SKM-1 treated with dmso at 0.1 percent for 144 hours (cell line): ENCODE measurements around the gene CTCFL.

Experiments used
- DNase-seq: peaks from one replicate; lab custom pipeline; 2025; ENCODE audit not compliant: unreplicated experiment; lab: John Stamatoyannopoulos, UW

Gene CTCFL, protein sequence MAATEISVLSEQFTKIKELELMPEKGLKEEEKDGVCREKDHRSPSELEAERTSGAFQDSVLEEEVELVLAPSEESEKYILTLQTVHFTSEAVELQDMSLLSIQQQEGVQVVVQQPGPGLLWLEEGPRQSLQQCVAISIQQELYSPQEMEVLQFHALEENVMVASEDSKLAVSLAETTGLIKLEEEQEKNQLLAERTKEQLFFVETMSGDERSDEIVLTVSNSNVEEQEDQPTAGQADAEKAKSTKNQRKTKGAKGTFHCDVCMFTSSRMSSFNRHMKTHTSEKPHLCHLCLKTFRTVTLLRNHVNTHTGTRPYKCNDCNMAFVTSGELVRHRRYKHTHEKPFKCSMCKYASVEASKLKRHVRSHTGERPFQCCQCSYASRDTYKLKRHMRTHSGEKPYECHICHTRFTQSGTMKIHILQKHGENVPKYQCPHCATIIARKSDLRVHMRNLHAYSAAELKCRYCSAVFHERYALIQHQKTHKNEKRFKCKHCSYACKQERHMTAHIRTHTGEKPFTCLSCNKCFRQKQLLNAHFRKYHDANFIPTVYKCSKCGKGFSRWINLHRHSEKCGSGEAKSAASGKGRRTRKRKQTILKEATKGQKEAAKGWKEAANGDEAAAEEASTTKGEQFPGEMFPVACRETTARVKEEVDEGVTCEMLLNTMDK

DNA sequence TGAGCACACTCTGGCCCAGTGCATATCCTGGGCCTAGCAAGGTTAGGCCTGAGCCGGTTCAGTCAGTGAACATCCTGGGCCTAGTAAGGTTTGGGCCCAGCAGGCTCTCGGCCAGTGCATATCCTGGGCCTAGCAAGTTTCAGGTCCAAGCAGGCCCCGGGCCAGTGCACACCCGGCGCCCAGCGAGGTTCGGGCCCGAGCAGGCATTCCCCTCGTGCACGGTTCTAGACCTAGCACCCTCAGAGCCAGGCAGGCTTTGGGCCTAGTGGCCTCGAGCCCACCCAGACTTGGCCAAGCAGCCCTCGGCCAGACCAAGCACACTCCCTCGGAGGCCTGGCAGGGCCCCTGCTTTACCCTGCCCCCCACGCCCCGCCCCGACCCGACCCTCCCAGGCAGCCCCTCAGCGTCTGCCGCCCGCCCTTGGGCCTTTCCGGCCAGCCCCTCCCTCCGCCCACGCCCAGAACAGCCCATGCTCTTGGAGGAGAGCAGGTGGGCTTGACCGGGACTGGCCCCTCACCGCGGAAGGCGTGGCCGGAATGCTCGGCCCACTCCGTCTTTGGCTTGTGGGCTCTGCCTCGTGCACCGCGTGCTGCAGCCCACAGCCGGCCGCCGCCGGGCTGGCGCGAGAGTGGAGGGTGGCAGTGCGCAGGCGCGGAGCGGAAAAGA lies at the start of gene CTCFL:
CTCFL (minus strand) TSS at position 630 of the 666 bp plus-strand sequence. CDS start 935 bp downstream, outside the sequence.
- no peak for DNase-seq

GRCh38 chr20:57573894-57574293 lies 49.0 kb upstream of the CTCFL start:
- no peak for DNase-seq

DNA sequence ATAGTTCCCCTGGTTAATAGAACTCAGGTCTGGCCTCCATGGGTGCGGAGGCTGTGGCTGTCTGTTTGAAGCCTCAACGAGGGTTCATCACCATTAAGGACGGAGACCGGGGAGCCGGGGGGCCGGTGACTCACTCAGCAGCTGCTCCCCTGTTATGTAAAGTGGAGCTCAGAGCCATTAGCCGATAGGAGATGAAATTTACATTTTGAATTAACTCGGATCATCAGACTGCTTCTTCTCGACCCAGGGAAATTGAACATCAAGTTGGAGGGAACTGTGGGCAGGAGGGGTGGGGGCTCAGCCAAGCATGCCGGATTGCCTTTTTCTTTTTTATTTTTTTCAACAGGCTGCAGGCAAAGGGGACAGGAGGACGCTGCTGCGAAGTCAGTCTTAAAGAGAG lies 48.3 kb upstream of the CTCFL start:
- DNase-seq, result no peak

DNA sequence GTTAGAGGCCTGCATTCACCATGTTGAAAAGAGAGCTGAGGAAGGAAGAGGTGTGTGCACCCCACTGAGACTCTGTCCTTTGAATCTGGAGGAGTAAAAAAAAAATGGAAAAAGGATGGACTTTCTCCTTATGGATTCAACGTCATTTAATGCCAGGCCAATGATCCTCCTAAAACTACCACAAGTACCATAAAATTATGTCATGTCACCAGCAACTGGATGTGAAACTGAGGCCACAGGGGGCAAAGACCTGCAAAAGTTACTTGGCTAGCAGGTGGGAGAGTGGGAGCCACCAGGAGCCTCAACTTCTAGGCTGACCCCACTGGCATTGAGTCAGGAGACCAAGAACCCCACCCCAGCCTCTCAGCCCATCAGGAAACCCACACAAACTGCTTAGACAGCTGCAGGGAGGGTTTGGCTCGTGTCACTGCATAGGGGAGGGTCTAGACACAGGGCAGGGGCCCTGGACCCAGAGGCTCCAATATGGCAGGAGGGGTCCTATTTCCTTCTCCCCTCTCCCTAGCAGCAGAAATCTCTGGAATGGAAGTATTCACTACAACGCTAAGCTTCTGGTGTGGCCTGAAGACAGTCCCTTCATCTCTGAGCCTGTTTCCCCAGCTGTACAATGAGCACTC lies 47.0 kb upstream of the CTCFL start:
- DNase-seq, result no peak

DNA sequence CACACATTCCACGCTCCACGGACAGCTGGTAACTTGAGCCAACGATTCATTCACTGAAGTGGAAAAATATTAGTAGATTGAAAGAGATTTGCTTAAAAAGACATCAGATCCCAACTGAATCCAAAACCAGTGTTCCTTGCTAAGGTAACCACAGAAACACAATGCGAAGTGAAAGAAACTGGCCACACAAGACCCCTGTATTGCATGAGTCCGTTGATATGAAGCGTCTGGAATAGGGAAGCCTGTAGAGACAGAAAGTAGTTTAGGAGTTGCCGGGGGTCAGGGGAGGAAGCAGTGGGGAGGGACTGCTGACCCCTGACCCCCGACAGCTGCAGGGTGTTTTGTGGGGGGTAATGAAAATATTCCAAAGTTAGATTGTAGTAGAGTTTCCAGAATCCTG lies 46.0 kb upstream of the CTCFL start:
- DNase-seq, result no peak

DNA sequence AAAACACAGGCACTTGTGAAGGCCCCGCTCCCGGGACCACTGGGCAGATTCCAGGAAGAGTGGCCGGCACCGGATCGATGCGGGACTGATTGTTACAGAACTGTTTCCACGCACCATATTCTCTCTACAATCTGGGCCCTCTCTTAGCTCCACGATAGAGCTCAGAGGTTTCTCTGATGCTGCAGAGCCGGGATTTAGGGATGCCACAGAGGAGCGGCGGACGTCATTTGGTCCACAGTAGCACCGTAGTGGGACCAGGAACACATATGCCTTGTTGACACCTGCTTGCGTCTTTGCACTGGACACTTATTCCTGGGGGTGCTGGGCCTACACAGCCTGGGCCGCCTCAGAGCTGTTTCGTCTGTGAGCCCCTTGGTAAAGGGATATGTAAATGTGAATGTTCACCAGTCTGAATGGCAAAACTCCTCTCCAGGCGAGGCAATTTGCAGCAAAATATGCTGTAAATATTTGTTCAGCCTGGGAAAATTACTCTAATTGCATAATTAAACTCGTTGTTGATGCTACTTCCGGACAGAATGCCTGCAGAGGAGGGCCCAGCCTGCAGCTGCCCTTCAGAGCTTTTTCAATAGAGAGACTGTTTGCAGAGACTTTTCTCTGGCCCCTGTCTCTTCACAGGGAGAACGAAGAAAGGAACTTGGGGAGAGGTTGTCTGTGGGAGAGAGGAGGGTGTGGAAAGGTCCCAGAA lies 45.4 kb upstream of the CTCFL start:
- no peak for DNase-seq

DNA sequence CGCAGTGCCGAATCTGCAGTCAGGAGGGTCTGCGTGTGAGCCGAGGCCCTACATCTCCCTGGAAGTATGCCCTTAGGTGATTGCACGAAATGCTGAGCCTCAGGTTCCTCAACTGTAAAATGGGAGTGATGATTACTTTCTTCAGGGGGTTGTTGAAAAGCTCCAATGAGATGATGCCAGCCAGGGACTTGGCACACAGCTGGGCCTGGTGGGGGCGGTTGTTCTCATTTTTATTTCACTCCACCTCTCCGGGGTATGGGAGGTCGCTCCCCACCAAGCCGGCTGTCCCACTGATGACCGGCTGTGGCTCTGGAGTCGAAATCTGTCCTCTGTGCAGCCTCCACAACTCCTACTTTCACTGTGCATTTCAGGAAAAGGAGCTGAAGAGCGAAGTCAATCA lies 44.0 kb upstream of the CTCFL start:
- DNase-seq, result no peak

- no peak for DNase-seq
These were observed 43.4 kb upstream of the CTCFL start for GRCh38 chr20:57568088-57568896.

- no peak for DNase-seq
These were observed 42.6 kb upstream of the CTCFL start for GRCh38 chr20:57567471-57568079.

DNA sequence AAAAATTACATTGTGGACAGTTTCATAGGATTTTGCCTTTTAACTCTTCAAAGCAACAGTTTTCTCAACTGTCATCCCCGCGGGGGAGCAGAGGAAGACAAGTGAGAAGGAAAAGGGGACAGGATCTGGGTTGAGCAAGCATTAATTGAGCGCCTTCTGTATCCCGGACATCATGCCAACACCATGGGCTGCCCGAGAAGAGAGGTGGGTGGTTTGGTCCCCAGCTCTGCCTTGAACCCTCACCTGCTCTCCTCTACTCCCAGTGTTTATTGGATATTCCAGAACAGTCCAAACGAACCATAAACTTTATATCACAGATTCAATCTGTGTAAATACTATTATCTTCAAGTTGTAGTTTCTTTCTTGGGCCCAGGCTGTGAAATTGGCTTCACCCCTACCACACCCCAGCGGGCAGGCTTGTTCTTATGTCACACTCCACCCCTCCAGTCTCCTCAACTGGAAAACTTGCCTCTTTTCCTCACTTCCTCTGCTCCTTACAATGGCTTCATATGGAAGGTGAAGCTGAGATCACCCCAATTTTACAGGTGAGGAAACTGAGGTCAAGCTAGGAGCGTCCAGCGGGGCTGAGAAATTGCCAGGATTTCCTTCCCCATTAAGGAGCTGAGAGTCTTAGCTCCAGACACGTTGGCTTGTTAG lies 42.0 kb upstream of the CTCFL start:
- no peak for DNase-seq

DNA sequence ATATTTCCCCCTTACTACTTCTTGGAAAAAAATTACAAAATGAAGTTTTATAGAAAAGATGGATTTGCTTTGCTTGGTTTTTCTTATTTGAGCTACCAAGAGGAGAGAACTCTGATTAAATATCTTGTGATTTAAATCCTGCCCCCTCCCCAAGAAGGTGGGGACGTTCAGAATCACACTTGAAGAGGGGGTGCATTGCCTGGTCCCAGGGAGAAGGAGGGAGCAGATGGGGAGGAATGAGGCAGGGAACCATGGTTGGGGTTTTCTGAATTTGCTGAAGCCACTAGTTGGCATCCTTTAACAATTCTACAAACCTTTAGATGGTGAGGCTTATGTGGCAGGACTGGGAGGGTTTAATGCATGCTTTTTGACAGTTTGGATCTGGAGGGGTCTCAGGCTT lies 41.5 kb upstream of the CTCFL start:
- DNase-seq, result no peak

GRCh38 chr20:57564951-57565642 lies 40.2 kb upstream of the CTCFL start:
- no peak for DNase-seq

GRCh38 chr20:57564180-57564802 lies 39.4 kb upstream of the CTCFL start:
- DNase-seq, result no peak

DNA sequence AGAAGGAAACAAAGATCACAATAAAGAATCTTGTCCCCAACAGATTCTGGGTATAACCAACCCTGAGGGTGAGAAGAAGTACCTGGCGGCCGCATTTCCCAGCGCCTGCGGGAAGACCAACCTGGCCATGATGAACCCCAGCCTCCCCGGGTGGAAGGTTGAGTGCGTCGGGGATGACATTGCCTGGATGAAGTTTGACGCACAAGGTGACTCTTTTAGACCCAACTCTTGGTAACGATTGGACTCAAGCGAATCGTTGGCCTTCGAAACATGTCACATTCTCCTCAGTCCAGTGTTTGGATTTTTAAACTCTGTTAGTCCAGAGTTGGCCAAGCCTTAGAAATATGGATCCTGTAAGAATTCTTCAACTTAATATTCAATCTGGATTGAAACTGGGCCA lies 38.6 kb upstream of the CTCFL start:
- no peak for DNase-seq

DNA sequence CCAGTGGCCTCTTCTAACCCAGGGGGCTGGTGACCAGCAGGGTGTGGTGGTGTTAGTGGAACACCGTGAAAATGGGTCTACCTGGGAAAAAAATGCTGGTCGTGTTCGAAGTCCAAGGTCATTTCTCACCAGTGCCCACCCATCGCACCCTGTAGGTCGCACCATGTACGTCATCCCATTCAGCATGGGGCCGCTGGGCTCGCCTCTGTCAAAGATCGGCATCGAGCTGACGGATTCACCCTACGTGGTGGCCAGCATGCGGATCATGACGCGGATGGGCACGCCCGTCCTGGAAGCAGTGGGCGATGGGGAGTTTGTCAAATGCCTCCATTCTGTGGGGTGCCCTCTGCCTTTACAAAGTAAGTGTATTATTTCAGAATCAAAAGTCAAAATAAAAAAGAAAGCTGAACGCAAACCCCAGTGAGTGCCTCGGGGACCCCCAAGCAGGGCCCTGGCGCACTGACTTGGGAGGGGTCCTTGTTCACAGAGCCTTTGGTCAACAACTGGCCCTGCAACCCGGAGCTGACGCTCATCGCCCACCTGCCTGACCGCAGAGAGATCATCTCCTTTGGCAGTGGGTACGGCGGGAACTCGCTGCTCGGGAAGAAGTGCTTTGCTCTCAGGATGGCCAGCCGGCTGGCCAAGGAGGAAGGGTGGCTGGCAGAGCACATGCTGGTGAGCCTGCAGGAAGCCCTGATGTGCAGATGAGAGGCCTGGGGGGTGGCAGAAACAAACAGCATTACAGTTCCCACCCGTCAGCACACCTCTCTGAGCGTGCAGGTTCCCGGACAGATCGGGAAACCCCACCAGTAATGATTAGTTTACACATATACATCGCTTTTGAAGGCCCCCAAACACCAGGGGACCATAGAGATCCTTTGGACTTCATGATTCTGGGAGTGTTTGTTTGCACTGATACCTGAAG lies 37.9 kb upstream of the CTCFL start:
- no peak for DNase-seq

GRCh38 chr20:57561356-57562279 lies 36.7 kb upstream of the CTCFL start:
- DNase-seq, result no peak
